Measurements from ENCODE around the gene MOCOS. TPM values are rescaled to one million over a fixed set of nuclear protein-coding genes. Genes with fewer than 3 reads are reported as not detected.
A peak's percentile ranks its signal among the peaks of the same experiment; 100 is the strongest.

MOCOS gene
- total and polyA plus RNA-seq, 2 experiments from 2014 or later = 0.27 to 0.60 TPM

DNA sequence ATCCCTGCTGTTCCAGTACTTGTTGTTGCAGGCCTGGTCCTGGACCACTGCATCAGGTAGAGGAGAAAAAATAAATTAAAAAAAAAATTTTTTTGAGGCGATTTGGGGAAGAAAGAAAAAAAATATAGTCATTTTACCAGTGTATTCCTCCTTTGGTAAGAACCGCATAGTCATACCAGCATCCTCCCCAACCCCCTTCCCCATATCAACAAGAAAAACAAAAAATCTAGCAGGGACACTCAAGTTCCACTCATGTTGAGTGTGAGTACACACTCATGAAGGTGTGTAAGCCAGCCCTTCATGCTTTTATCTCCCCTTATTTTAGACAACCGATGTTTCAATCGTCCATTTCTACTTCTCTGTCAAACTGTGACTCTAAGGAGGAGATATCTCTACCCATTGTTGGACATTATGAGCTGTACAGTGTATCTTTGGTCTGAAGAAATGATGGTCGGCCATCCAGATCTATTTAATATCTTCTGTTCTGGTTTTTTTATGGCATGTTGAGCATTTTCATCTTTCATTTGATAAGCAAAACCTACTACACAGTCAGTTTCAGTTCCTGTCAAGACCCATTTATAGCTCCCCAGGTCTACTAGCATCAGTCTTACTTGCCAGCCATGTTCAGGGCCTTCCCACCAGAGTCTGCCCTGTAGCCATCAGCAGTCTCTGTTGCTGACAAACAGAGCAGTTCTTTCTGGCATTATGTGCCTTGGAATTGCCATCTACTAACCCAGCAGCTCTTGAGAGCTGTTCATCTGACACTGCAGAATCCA lies 37.6 kb upstream of the MOCOS start:
- TF ChIP-seq CTCF (IDR thresholded peaks at IDR 0.05; ENCODE audit: low read depth, low read length) = no peak

GRCh38 chr18:36152781-36153180 lies 34.5 kb upstream of the MOCOS start:
- Histone ChIP-seq H3K4me3 (no peak overlapping the region), H3K4me1 (ENCODE audit: low read depth) (no peaks in the 10 kb centered on the region), H3K27ac (no peak overlapping the region), H3K36me3 (peaks cover 37% of the 10 kb centered on the region), H3K9me3 (ENCODE audit: low read depth) (no peaks in the 10 kb centered on the region), H3K27me3 (no peaks in the 10 kb centered on the region)
- no peak for TF ChIP-seq CTCF (IDR thresholded peaks at IDR 0.05; ENCODE audit: low read depth, low read length)
- peak in 1 of 2 donors; percentile 12 for DNase-seq (ENCODE audit: low read depth in 1 of 2, low spot score in 1 of 2)

More for the DNA sequence above, 37.6 kb upstream of the MOCOS start:
- no peaks in the 10 kb centered on the region for H3K4me1 ChIP-seq (ENCODE audit: low read depth)
- no peaks in the 10 kb centered on the region for H3K27me3 ChIP-seq
- H3K4me3 ChIP-seq = no peak overlapping the region
- no peak for DNase-seq (ENCODE audit: low read depth in 1 of 2, low spot score in 1 of 2)
- no peaks in the 10 kb centered on the region for H3K9me3 ChIP-seq (ENCODE audit: low read depth)
- peaks cover 31% of the 10 kb centered on the region for H3K36me3 ChIP-seq
- no peak overlapping the region for H3K27ac ChIP-seq

DNA sequence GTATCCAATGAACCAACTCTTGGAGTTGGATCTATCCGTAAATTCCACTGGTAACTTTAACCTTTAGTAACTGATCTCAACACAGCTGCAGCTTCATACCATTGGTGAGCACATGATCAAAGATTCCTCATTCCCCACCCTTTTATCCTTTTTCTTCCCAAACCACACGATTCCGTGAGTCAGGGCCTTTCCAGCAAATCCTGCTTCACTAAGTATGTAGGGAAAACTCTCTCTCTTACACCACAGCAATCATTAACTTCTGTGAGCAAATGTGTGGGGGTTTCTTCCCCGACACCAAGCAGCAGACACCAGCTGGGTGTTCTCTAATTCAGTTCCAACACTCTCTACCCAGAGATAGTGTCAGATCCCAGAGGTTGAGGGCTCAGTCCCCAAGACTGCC lies 34.1 kb upstream of the MOCOS start:
- H3K36me3 ChIP-seq = peaks cover 37% of the 10 kb centered on the region
- H3K27me3 ChIP-seq = no peaks in the 10 kb centered on the region
- peak in 1 of 2 donors; percentile 87 for DNase-seq (ENCODE audit: low read depth in 1 of 2, low spot score in 1 of 2)
- H3K27ac ChIP-seq = no peak overlapping the region
- no peaks in the 10 kb centered on the region for H3K4me1 ChIP-seq (ENCODE audit: low read depth)
- H3K9me3 ChIP-seq (ENCODE audit: low read depth) = no peaks in the 10 kb centered on the region
- no peak for TF ChIP-seq CTCF (IDR thresholded peaks at IDR 0.05; ENCODE audit: low read depth, low read length)
- no peak overlapping the region for H3K4me3 ChIP-seq

GRCh38 chr18:36153771-36154170 lies 33.5 kb upstream of the MOCOS start:
- no peak for TF ChIP-seq CTCF (IDR thresholded peaks at IDR 0.05; ENCODE audit: low read depth, low read length)
- Histone ChIP-seq H3K4me1 (ENCODE audit: low read depth) (no peaks in the 10 kb centered on the region), H3K9me3 (ENCODE audit: low read depth) (no peaks in the 10 kb centered on the region), H3K27me3 (no peaks in the 10 kb centered on the region), H3K4me3 (no peak overlapping the region), H3K36me3 (peaks cover 38% of the 10 kb centered on the region), H3K27ac (no peak overlapping the region)
- peak in 1 of 2 donors; percentile 15 for DNase-seq (ENCODE audit: low read depth in 1 of 2, low spot score in 1 of 2)

- H3K36me3 ChIP-seq = peaks cover 59% of the 10 kb centered on the region
- H3K4me1 ChIP-seq (ENCODE audit: low read depth) = no peaks in the 10 kb centered on the region
- no peak for DNase-seq (ENCODE audit: low read depth in 1 of 2, low spot score in 1 of 2)
- no peaks in the 10 kb centered on the region for H3K27me3 ChIP-seq
- TF ChIP-seq CTCF (IDR thresholded peaks at IDR 0.05; ENCODE audit: low read depth, low read length) = no peak
- H3K27ac ChIP-seq = no peak overlapping the region
- no peak overlapping the region for H3K4me3 ChIP-seq
- no peaks in the 10 kb centered on the region for H3K9me3 ChIP-seq (ENCODE audit: low read depth)
These were observed 31.2 kb upstream of the MOCOS start for GRCh38 chr18:36155851-36156757.
